Parathyroid adenoma (tissue), 2 donors: ENCODE data around the gene DGAT2.

Source experiments
- H2AFZ ChIP-seq: fragments of 300-600 bp; sonication (generic); one replicate; pipeline ENCODE4 v1.7.0; 2017; ENCODE audit warnings: antibody characterized with exemption, mild to moderate bottlenecking
- H3K27ac ChIP-seq: fragments of 300-600 bp; sonication (generic); one replicate; pipeline ENCODE4 v1.7.0; 2017
- H3K27me3 ChIP-seq: fragments of 300-600 bp; sonication (generic); one replicate; pipeline ENCODE4 v1.7.0; 2017; ENCODE audit warnings: low read length; ENCODE audit not compliant: control insufficient read depth, insufficient read depth
- H3K36me3 ChIP-seq: fragments of 300-600 bp; sonication (generic); one replicate; pipeline ENCODE4 v1.7.0; 2017; ENCODE audit warnings: low read length; ENCODE audit not compliant: control insufficient read depth, insufficient read depth
- H3K4me1 ChIP-seq: fragments of 300-600 bp; sonication (generic); one replicate; pipeline ENCODE4 v1.7.0; 2017; ENCODE audit warnings: control low read depth
- H3K4me2 ChIP-seq: fragments of 300-600 bp; sonication (generic); one replicate; pipeline ENCODE4 v1.7.0; 2017; ENCODE audit warnings: low read length
- H3K4me3 ChIP-seq: fragments of 300-600 bp; sonication (generic); one replicate; pipeline ENCODE4 v1.7.0; 2017; ENCODE audit warnings: low read depth, low read length
- H3K79me2 ChIP-seq: fragments of 300-600 bp; sonication (generic); one replicate; pipeline ENCODE4 v1.7.0; 2017; ENCODE audit warnings: control low read depth
- H3K9ac ChIP-seq: fragments of 300-600 bp; sonication (generic); one replicate; pipeline ENCODE4 v1.7.0; 2017; ENCODE audit warnings: mild to moderate bottlenecking
- H3K9me3 ChIP-seq: fragments of 300-600 bp; sonication (generic); one replicate; pipeline ENCODE4 v1.7.0; 2017; ENCODE audit warnings: low read length; ENCODE audit not compliant: control insufficient read depth
- TF ChIP-seq, protein P1 (sequence below): fragments of 300-600 bp; sonication (generic); IDR thresholded peaks from one replicate; pipeline ENCODE4 v1.7.0; 2017; ENCODE audit warnings: antibody characterized with exemption, mild to moderate bottlenecking
- donor health status: primary hyperparathyroidism.

Gene DGAT2, protein sequence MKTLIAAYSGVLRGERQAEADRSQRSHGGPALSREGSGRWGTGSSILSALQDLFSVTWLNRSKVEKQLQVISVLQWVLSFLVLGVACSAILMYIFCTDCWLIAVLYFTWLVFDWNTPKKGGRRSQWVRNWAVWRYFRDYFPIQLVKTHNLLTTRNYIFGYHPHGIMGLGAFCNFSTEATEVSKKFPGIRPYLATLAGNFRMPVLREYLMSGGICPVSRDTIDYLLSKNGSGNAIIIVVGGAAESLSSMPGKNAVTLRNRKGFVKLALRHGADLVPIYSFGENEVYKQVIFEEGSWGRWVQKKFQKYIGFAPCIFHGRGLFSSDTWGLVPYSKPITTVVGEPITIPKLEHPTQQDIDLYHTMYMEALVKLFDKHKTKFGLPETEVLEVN

DNA sequence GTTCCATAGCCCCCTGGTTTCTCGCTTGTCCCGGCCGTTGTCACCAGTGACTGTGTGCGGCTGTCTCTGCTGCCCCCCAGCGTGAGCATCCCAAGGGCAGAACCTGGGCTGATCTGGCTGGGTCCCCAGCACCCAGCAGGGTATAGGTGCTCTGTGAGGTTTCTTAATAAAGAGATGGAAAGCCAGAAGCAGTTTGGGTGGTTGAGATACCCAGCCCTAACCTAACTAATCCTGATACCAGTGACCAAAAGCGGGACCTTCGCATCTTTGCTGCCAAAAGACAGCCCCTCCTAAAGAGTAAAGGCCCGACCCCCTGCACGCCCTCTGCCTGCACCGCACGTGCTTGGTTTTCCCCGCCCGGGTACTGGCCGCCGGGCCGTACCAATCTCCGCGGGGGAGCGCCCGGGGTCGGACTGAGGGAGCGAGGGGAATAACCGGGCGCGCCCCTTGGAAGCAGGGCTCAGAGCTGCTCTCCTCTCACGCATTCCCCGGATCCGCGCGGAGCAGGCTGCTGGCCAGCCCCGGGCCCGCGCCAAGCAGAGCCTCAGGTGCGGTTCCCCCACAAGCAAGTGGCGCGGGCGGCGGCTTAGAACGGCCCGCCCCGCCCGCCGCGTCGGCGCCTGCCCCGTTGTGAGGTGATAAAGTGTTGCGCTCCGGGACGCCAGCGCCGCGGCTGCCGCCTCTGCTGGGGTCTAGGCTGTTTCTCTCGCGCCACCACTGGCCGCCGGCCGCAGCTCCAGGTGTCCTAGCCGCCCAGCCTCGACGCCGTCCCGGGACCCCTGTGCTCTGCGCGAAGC lies at the start of gene DGAT2:
TSS of gene DGAT2 (plus strand) at position 667 of the 797 bp plus-strand sequence. CDS start 214 bp downstream, outside the sequence.
- no peaks in the 10 kb centered on the region for H3K9me3 ChIP-seq
- no peaks in the 10 kb centered on the region for H3K27me3 ChIP-seq
- no peaks in the 10 kb centered on the region for H3K36me3 ChIP-seq
- peak within 1 kb of the TSS; percentile 28 for H3K9ac ChIP-seq
- H3K79me2 ChIP-seq: no peaks in the 10 kb centered on the region
- TF ChIP-seq, protein P1, sequence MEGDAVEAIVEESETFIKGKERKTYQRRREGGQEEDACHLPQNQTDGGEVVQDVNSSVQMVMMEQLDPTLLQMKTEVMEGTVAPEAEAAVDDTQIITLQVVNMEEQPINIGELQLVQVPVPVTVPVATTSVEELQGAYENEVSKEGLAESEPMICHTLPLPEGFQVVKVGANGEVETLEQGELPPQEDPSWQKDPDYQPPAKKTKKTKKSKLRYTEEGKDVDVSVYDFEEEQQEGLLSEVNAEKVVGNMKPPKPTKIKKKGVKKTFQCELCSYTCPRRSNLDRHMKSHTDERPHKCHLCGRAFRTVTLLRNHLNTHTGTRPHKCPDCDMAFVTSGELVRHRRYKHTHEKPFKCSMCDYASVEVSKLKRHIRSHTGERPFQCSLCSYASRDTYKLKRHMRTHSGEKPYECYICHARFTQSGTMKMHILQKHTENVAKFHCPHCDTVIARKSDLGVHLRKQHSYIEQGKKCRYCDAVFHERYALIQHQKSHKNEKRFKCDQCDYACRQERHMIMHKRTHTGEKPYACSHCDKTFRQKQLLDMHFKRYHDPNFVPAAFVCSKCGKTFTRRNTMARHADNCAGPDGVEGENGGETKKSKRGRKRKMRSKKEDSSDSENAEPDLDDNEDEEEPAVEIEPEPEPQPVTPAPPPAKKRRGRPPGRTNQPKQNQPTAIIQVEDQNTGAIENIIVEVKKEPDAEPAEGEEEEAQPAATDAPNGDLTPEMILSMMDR: no peak
- H3K27ac ChIP-seq: no peak within 1 kb of the TSS
- H2AFZ ChIP-seq: peak within 1 kb of the TSS; percentile 74
- peak within 1 kb of the TSS; percentile 47 for H3K4me3 ChIP-seq
- H3K4me2 ChIP-seq: peak within 1 kb of the TSS; percentile 86
- H3K4me1 ChIP-seq: no peaks in the 10 kb centered on the region

DNA sequence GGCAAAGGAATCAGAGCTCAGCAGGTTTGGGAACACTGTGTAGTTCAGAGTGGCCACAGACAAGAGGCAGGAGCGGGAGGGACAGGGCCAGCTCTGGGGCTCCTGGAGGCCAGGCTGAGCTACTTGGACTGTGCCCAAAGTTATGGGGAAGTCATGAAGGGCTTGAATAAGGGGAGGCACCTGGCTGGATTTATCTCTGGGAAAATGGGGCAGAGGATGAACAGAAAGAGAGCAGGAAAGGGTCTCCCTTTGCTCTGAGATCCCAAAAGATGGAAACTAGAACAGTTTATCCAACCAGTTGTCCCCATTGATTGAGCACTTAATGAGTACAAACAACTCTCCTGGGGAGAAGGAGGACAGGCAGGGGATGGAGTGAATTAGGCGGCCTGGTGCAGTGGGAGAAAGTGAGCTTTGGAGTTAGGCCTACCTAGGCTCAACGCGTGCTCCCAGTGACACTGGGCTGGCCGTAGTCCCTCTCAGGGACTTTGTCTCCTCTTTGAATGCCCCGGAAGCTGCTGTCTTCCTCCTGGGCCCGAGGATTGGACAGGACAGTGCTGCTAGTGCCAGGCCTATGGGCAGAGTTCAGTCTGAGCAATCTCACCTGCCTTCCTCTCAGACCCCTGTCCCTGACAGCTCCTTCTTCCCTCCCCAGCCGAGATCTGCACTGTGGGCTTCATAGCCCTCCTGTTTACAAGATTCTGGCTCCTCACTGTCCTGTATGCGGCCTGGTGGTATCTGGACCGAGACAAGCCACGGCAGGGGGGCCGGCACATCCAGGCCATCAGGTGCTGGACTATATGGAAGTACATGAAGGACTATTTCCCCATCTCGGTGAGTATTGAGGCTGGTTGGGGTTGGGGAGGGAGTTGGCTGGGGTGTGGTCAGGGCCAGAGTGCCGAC lies 49.0 kb upstream of the DGAT2 start:
- Histone ChIP-seq H3K4me3 (no peak overlapping the region), H3K27ac (no peak overlapping the region), H3K79me2 (no peaks in the 10 kb centered on the region), H3K4me2 (no peak overlapping the region), H3K27me3 (no peaks in the 10 kb centered on the region), H2AFZ (no peak overlapping the region), H3K36me3 (no peaks in the 10 kb centered on the region), H3K4me1 (no peaks in the 10 kb centered on the region), H3K9ac (no peak overlapping the region), H3K9me3 (no peaks in the 10 kb centered on the region)
- TF ChIP-seq, protein P1: no peak

DNA sequence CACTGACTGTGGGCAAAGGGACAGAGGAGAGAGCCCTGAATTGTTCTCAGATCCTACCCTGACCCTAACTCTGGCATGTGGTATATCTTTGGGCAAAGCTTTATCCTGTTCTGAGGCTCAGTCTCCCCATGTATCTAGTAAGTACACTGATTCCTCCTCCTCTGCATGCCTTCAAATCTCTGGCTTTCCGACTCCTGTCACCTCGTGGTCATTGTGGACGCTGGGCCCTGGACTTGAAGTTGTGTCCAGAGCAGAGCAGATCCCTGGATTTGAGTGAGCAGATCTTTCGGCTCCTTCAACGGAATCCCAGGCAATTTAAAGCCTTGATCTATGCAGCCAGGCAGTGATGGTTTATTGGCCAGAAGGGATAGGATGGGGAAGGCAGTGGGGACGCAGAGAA lies 47.9 kb upstream of the DGAT2 start:
- Histone ChIP-seq H3K4me2 (no peak overlapping the region), H3K27ac (no peak overlapping the region), H3K4me1 (no peaks in the 10 kb centered on the region), H3K36me3 (no peaks in the 10 kb centered on the region), H3K9ac (no peak overlapping the region), H3K79me2 (no peaks in the 10 kb centered on the region), H2AFZ (no peak overlapping the region), H3K9me3 (no peaks in the 10 kb centered on the region), H3K4me3 (no peak overlapping the region), H3K27me3 (no peaks in the 10 kb centered on the region)
- TF ChIP-seq, protein P1: no peak

DNA sequence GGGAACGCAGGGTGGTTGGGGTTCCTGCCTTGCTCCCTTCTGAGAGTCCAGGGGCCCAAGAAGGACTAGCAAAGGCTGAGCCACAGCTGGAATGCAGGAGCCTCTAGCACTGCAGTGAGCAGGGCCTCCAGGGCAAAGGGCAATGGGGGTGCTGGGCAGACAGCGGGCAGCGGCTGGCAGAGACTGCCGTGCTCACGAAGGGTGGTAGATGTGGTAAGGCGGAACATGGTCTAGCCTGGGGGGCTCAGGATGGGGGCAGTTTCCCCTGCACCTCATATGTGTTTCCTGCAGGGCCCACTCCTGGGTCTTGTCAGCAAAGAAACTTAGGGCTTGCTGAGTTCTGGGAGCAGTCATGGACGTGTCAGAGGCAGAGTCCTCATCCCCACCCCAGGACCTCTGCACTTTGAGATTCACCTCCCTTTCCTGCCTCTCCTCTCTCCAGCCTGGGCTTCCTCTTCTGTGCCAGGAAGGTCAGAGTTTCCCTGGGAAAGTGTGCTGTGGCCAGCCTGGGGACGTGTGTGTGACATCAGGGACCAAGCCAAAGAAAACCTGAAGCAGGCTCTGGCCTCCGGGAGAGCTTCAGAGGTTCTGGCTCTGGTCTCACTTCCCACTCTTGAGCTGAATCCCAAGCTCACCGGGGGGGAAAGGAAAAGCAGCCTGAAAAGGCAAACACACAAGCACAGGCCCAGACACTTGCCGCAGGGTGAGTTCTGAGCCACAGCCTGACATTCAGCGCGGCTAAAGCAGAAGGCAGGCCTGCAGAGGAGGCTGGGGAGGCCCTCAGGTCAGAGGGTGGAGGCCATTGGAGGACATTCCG lies 46.5 kb upstream of the DGAT2 start:
- no peaks in the 10 kb centered on the region for H3K79me2 ChIP-seq
- no peaks in the 10 kb centered on the region for H3K27me3 ChIP-seq
- no peak overlapping the region for H3K4me3 ChIP-seq
- no peaks in the 10 kb centered on the region for H3K4me1 ChIP-seq
- TF ChIP-seq, protein P1: no peak
- no peak overlapping the region for H3K27ac ChIP-seq
- no peak overlapping the region for H2AFZ ChIP-seq
- no peaks in the 10 kb centered on the region for H3K9me3 ChIP-seq
- H3K36me3 ChIP-seq: no peaks in the 10 kb centered on the region
- H3K4me2 ChIP-seq: no peak overlapping the region
- no peak overlapping the region for H3K9ac ChIP-seq
